ENCODE data around the gene ELOVL7. TPM values are rescaled to one million over a fixed set of nuclear protein-coding genes. Genes with fewer than 3 reads are reported as not detected.
"Not testable (repeated sequence)": the region's sequence is repeated elsewhere in the genome, so short reads cannot be mapped to it uniquely, and the experiment has no call there.

The ELOVL7 gene
- total RNA-seq, 1 experiment from 2014 or later, result 20.0 TPM

DNA sequence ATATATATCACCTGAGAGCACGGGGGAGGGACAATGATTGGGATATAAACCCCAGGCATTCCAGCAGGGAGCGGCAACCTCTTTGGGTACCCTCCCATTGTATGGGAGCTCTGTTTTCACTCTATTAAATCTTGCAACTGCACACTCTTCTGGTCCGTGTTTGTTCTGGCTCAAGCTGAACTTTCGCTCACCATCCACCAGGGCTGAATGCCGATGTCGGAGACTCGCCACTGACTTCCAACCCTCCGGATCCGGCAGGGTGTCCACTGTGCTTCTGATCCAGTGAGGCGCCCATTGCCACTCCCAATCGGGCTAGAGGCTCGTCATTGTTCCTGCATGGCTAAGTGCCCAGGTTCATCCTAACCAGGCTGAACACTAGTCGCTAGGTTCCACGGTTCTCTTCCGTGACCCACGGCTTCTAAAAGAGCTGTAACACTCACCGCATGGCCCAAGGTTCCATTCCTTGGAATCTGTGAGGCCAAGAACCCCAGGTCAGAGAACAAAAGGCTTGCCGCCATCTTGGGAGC, 48.6 kb downstream of the ELOVL7 start:
- intact Hi-C loops (cut with micrococcal nuclease); RAD21 ChIA-PET (ENCODE audit: low non-redundant PET in 1 of 2, low total read pairs in 2 of 2, uncharacterized antibody in 2 of 2, unreplicated experiment in 2 of 2); POLR2A ChIA-PET: not testable (repeated sequence)

DNA sequence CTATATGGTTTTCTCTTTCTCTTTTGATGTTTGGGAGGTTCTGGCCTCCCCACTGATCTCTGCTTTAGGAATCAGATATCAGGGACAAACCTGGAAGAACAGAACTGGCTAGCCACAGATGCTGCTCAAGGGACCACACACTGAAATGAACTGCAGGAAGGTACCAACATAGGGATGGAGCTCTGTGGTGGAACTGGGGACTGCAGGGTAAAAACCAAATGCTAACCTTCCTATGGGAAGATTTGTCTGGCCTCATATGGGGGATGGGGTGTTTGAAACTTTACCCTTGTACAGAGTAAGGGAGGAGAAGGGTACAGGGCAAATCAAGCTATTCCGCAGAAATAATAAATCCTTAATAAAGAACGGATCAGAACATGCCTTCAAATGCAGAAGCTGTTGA, 49.4 kb downstream of the ELOVL7 start:
- no peak overlapping the region for H3K27ac ChIP-seq (ENCODE audit: low read depth, low read length)
- H2AFZ ChIP-seq (ENCODE audit: low read depth, low read length, poor library complexity, severe bottlenecking), result no peak overlapping the region
- no peaks in the 10 kb centered on the region for H4K20me1 ChIP-seq (ENCODE audit: insufficient read depth)
- BruUV-seq (replicated peaks), result no TSS peak
- ChIA-PET CTCF (no interaction called here), POLR2A (no interaction called here), RAD21 (ENCODE audit: low non-redundant PET in 1 of 2, low total read pairs in 2 of 2, uncharacterized antibody in 2 of 2, unreplicated experiment in 2 of 2) (no interaction called here)
- DNase-seq (ENCODE audit: low read depth, low spot score) (no peak), ATAC-seq (peak; percentile 64)
- no peaks in the 10 kb centered on the region for H3K79me2 ChIP-seq (ENCODE audit: insufficient read depth, low read length)
- H3K4me3 ChIP-seq (replicated peaks in 1 of 2; ENCODE audit: low read depth in 1 of 2, low read length in 2 of 2), result no peak overlapping the region
- intact Hi-C loops (cut with micrococcal nuclease), result no loop called here
- no peaks in the 10 kb centered on the region for H3K9me3 ChIP-seq (ENCODE audit: control insufficient read depth in 1 of 2, insufficient read depth in 1 of 2, low read depth in 1 of 2, low read length in 2 of 2)
- TF ChIP-seq CEBPB (IDR thresholded peaks at IDR 0.05; ENCODE audit: low read depth), result no peak
- no peak for TF ChIP-seq YY1 (IDR thresholded peaks at IDR 0.05; ENCODE audit: extremely low read depth, insufficient replicate concordance, low read depth, low read length)
- TF ChIP-seq, protein P1, sequence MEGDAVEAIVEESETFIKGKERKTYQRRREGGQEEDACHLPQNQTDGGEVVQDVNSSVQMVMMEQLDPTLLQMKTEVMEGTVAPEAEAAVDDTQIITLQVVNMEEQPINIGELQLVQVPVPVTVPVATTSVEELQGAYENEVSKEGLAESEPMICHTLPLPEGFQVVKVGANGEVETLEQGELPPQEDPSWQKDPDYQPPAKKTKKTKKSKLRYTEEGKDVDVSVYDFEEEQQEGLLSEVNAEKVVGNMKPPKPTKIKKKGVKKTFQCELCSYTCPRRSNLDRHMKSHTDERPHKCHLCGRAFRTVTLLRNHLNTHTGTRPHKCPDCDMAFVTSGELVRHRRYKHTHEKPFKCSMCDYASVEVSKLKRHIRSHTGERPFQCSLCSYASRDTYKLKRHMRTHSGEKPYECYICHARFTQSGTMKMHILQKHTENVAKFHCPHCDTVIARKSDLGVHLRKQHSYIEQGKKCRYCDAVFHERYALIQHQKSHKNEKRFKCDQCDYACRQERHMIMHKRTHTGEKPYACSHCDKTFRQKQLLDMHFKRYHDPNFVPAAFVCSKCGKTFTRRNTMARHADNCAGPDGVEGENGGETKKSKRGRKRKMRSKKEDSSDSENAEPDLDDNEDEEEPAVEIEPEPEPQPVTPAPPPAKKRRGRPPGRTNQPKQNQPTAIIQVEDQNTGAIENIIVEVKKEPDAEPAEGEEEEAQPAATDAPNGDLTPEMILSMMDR (IDR thresholded peaks at IDR 0.05 in 2 of 3, conservative IDR thresholded peaks at IDR 0.05 in 1 of 3; ENCODE audit: borderline replicate concordance in 1 of 3, insufficient read depth in 1 of 3, low read depth in 2 of 3, low read length in 2 of 3), result 0 out of 6 replicates have a peak, but pooled peaks of 1 of the 3 experiments have one; percentile 14
- no peak overlapping the region for H3K9ac ChIP-seq (ENCODE audit: low read length)
- H3K27me3 ChIP-seq (ENCODE audit: insufficient read depth, low read length), result no peaks in the 10 kb centered on the region
- H3K4me1 ChIP-seq (ENCODE audit: control insufficient read depth in 1 of 2, insufficient read depth in 2 of 2, low read length in 2 of 2), result no peaks in the 10 kb centered on the region
- H3K4me2 ChIP-seq (ENCODE audit: low read length), result no peak overlapping the region
- H3K36me3 ChIP-seq (ENCODE audit: control insufficient read depth in 1 of 2, insufficient read depth in 2 of 2, low read length in 2 of 2), result no peaks in the 10 kb centered on the region
- no peaks in the 10 kb centered on the region for H3K9me2 ChIP-seq (ENCODE audit: insufficient read depth)

More for the DNA sequence above, 48.6 kb downstream of the ELOVL7 start:
- H4K20me1 ChIP-seq (ENCODE audit: insufficient read depth); DNase-seq (ENCODE audit: low read depth, low spot score); H3K4me3 ChIP-seq (replicated peaks in 1 of 2; ENCODE audit: low read depth in 1 of 2, low read length in 2 of 2); H2AFZ ChIP-seq (ENCODE audit: low read depth, low read length, poor library complexity, severe bottlenecking); CTCF ChIA-PET; ATAC-seq; H3K27ac ChIP-seq (ENCODE audit: low read depth, low read length); H3K36me3 ChIP-seq (ENCODE audit: control insufficient read depth in 1 of 2, insufficient read depth in 2 of 2, low read length in 2 of 2); H3K4me1 ChIP-seq (ENCODE audit: control insufficient read depth in 1 of 2, insufficient read depth in 2 of 2, low read length in 2 of 2); H3K9me2 ChIP-seq (ENCODE audit: insufficient read depth); H3K9me3 ChIP-seq (ENCODE audit: control insufficient read depth in 1 of 2, insufficient read depth in 1 of 2, low read depth in 1 of 2, low read length in 2 of 2); H3K27me3 ChIP-seq (ENCODE audit: insufficient read depth, low read length); H3K79me2 ChIP-seq (ENCODE audit: insufficient read depth, low read length); BruUV-seq (replicated peaks); H3K4me2 ChIP-seq (ENCODE audit: low read length); H3K9ac ChIP-seq (ENCODE audit: low read length): not testable (repeated sequence)
